Gastrocnemius medialis (tissue), 4 donors: Measurements from ENCODE around the gene PEAK3.

Source experiments
- CTCF ChIP-seq, 5 experiments: fragments of 450-650 bp in 3 of 5; fragments of 200-600 bp in 2 of 5; sonication (generic) in 2 of 5; IDR thresholded peaks in 4 of 5; conservative IDR thresholded peaks in 1 of 5; 1 replicate in 4 of 5; 2 replicates in 1 of 5; pipeline ENCODE4 v1.5.1; 2016 to 2019; ENCODE audit warnings: antibody characterized with exemption in 5 of 5, mild to moderate bottlenecking in 3 of 5, moderate library complexity in 3 of 5
- POLR2A ChIP-seq, 2 donors: fragments of 450-650 bp; IDR thresholded peaks; one replicate each; pipeline ENCODE4 v1.6.1; 2017; ENCODE audit warnings: antibody characterized with exemption in 2 of 2, mild to moderate bottlenecking in 2 of 2, moderate library complexity in 2 of 2

- TF ChIP-seq CTCF (IDR thresholded peaks at IDR 0.05 in 4 of 5, conservative IDR thresholded peaks at IDR 0.05 in 1 of 5) = no peak
- TF ChIP-seq POLR2A (IDR thresholded peaks at IDR 0.05) = no peak
Measured at GRCh38 chr19:2324220-2324948, 42.4 kb upstream of the PEAK3 start.
